HepG2 (cell line): ENCODE measurements around the gene TFCP2L1. TPM values are rescaled to one million over a fixed set of nuclear protein-coding genes. Genes with fewer than 3 reads are reported as not detected.

ENCODE experiments used
- PHF20 ChIP-seq: sonication (generic); formaldehyde crosslinking; IDR thresholded peaks from 2 replicates; pipeline ENCODE4 v1.5.0; 2020; ENCODE audit warnings: mild to moderate bottlenecking, missing genetic modification reagents
- POGZ ChIP-seq: sonication (generic); formaldehyde crosslinking; IDR thresholded peaks from 2 replicates; pipeline ENCODE4 v1.4.0; 2020; ENCODE audit warnings: mild to moderate bottlenecking, missing genetic modification reagents
- ZBTB34 ChIP-seq: sonication (generic); formaldehyde crosslinking; IDR thresholded peaks from 2 replicates; pipeline ENCODE4 v1.8.0; 2022; ENCODE audit warnings: mild to moderate bottlenecking, missing genetic modification reagents
- ZNF407 ChIP-seq: sonication (generic); formaldehyde crosslinking; IDR thresholded peaks from one replicate; pipeline ENCODE4 v1.5.1; 2020; ENCODE audit warnings: mild to moderate bottlenecking, missing genetic modification reagents; ENCODE audit errors: not compliant biosample characterization
- ZSCAN22 ChIP-seq: sonication (generic); formaldehyde crosslinking; IDR thresholded peaks from 2 replicates; pipeline ENCODE4 v1.4.0; 2020; ENCODE audit warnings: mild to moderate bottlenecking, missing genetic modification reagents
- polyA plus RNA-seq, 8 experiments: library from polyadenylated mRNA; depleted of rRNA in 3 of 8; stranded (reverse) in 7 of 8; unstranded in 1 of 8; fragments of >200 nt; fragmentation: Illumina TruSeq in 4 of 8; extraction: Trizol in 4 of 8; gene quantifications; 2 replicates each; pipeline versions ENCODE4 v1.2.1 to v1.2.3, GENCODE V29; 2011 to 2016; ENCODE audit warnings: low read depth in 4 of 8, missing spikeins in 1 of 8, mixed read lengths in 1 of 8; ENCODE audit not compliant: insufficient read depth in 1 of 8
- total RNA-seq, 5 experiments: library from RNA; depleted of rRNA; stranded (reverse); fragments of >200 nt; fragmentation: Illumina TruSeq; extraction: Trizol; gene quantifications; 2 replicates each; pipeline ENCODE4 v1.2.3, GENCODE V29; 2016; ENCODE audit warnings: low read depth in 1 of 5

The TFCP2L1 gene
- total and polyA plus RNA-seq, 2 of the 13 experiments (the other 11 are each of a cell fraction or from before 2014, with no cell fraction given), result under 0.01 TPM; not detected in 1

- TF ChIP-seq ZNF407 (no peak), POGZ (CRISPR knock-in tag) (no peak), ZBTB34 (CRISPR knock-in tag) (no peak), PHF20 (CRISPR knock-in tag) (no peak), ZSCAN22 (CRISPR knock-in tag) (no peak)
Measured at GRCh38 chr2:121246704-121247255, 38.2 kb downstream of the TFCP2L1 start (continued).
